MM.1S (cell line): ENCODE results near the gene CCT6B.

Source experiments
- EZH2 ChIP-seq: fragments of 300-600 bp; sonication (generic); optimal IDR thresholded peaks from 2 replicates; pipeline ENCODE3; 2017; ENCODE audit warnings: low read depth, mild to moderate bottlenecking, antibody characterized with exemption, low read length, mixed read lengths
- TF ChIP-seq, protein P1 (sequence below): fragments of 300-600 bp; sonication (generic); IDR thresholded peaks from 2 replicates; pipeline ENCODE4 v1.5.1; 2016; ENCODE audit warnings: antibody characterized with exemption, low read length, mixed read lengths

DNA sequence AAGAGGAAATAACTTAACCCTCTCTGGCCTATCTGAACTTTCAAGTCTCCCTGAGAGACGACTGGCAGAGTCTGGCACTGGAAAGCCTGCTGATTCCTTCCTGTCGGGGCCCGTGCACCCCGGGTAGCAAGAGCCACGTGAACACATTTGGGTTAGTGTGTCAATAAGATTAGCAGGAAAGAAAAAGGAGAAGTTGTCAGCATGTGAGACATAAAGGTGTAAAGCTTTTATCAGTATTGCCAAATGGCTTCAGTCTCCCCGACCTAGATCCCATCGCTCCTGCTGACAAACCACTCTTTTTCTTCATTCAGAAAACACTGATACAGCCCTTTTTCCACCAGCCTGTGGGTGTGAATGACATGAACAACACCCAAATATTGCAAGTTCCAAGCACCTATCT, 74.4 kb downstream of the CCT6B start:
- TF ChIP-seq, protein P1, sequence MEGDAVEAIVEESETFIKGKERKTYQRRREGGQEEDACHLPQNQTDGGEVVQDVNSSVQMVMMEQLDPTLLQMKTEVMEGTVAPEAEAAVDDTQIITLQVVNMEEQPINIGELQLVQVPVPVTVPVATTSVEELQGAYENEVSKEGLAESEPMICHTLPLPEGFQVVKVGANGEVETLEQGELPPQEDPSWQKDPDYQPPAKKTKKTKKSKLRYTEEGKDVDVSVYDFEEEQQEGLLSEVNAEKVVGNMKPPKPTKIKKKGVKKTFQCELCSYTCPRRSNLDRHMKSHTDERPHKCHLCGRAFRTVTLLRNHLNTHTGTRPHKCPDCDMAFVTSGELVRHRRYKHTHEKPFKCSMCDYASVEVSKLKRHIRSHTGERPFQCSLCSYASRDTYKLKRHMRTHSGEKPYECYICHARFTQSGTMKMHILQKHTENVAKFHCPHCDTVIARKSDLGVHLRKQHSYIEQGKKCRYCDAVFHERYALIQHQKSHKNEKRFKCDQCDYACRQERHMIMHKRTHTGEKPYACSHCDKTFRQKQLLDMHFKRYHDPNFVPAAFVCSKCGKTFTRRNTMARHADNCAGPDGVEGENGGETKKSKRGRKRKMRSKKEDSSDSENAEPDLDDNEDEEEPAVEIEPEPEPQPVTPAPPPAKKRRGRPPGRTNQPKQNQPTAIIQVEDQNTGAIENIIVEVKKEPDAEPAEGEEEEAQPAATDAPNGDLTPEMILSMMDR, result no peak
- no peak for TF ChIP-seq EZH2
